GM21576 (cell line): Measurements from ENCODE around the gene TFAP2A.

Source experiments
- ATAC-seq: cut with Tn5 transposase; IDR thresholded peaks from one replicate; pipeline ENCODE4 v1.9.1; 2021; ENCODE audit warnings: mild to moderate bottlenecking, moderate library complexity; ENCODE audit not compliant: unreplicated experiment

Gene TFAP2A

GRCh38 chr6:10401004-10401536 is 13.8 kb downstream of the TFAP2A start:
- no peak for ATAC-seq

GRCh38 chr6:10400330-10400729 is 14.5 kb downstream of the TFAP2A start:
- no peak for ATAC-seq

DNA sequence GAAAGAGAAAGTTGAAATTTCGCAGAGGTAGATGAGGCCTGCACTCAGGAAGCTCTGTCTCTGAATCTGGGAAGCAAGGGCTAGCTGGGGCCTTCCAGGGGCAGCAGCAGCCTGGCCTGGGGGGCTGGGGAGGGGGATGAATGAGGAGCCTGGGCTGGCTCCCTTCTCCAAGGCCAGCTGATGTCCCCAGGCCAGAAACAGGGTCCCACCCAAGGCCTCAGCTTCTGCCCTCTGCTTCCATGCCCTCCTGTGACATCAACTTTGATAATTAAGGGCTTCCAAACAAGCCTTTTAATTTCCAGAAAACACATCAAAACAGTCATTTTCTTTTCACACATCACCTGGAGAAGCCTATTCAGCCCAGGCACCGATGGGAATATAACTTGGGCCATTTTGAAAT is 15.4 kb downstream of the TFAP2A start:
- no peak for ATAC-seq

GRCh38 chr6:10398446-10399218 is 16.2 kb downstream of the TFAP2A start:
- ATAC-seq: no peak

GRCh38 chr6:10397756-10398445 is 17.0 kb downstream of the TFAP2A start:
- no peak for ATAC-seq

GRCh38 chr6:10396785-10397184 is 18.1 kb downstream of the TFAP2A start:
- ATAC-seq: no peak

DNA sequence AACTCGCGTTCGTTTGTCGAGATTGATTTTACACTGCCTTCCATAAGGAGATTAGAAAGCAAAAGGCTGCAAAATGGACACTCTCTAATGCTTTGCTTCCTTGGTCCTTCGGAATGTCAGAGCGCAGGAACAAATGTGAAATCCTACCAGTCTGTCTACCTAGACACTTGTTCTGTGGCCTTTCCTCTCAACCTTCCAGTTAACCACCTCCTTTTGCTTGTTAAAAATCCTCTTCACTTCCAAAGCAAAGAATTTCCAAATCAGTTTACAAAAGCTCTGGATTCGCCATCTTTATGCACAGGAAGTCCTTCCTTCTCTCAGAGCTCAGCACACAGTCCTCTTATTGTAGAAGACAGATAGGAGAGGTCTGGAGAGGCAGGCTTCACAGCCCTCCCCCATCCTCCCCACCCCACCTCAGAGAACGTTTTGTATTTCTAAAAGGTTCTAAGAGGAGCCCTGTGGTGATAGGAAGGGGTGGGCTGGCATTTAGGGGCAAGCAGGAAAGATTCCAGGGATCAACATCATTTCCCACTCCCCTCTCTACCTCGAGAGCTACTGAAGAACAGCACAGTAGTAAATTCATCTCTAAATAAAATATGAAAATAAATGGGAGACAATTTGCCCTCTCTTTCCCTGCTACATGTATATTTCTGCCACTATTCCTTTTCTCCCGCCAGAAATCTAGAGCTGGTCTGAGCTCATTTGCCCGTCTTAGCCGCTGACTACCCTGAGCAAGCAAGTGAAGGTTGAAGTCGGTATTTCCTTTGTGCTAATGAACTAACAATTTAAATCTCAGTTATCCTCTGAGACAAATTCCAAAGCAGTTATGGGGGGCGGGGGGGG is 18.9 kb downstream of the TFAP2A start:
- ATAC-seq: no peak

DNA sequence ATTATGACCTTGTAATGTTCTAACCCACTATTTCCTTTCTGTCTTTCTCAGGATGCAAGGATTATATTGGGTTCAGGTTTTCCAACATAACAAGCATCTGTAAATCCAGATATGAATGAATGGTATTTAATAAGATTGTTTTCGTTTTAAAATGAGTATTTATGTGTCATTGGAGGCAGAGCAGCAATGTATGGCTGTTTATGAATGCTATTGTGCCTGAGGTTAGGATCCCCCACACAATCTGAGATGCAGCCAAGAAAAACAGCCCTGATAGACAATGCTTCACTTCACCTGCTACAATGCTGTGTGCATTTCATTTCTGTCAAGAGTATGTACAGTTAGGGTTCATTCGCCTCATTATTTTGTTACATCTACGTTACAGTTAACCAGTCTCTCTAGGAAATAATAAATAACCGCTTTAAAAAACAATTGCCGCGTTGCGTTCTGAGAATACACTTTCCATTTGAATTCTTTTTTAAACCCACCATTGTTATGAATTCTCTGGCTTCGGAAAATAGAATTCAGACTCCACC is 19.6 kb downstream of the TFAP2A start:
- no peak for ATAC-seq

DNA sequence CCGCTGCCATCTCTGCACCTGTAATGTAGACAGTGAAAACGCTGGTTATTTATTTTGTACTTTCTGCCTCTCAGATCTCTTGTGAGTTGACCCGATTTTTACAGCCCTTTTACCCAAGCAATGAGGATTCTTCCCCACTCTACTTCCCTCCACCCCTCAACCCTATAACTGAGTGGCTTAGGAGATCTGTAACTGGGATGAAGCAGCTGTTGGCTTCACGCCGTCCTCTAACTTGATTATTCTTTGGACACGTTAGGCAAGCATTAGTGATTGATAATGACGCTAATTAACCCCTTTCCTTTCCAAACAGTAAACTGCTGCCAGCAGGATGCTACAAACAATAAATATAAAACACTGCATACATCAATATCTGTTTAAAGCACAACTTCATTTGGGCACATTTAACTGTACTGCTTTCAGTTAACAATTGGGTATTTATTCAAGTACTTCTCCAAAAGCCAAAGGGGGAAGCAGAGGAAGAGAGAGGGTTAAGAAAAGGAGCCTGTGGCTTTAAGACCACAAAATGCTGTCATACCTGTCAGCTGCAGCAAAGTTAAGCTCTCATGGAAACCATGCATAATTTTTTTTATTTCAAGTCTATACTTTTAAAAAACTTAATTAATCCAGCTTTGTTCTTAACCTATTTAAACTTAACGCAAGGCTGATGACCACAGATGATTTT is 21.2 kb downstream of the TFAP2A start:
- ATAC-seq: no peak

GRCh38 chr6:10391799-10392198 is 23.1 kb downstream of the TFAP2A start:
- ATAC-seq: no peak

DNA sequence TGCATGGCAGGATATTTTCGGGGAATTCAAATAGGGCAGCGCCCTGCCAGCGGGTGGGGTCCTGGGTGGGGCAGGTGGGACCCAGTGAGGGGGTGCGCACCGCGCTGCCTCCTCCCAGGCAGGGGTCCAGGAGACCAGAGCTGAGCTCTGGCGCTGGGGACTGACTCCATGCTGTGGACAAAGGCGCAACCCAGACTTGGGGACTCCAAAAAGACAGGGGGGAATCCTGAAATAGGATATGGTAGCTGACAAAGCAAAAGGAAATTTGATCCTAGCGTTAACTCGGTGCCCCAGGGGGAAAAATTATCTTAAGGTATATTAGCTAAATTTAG is 23.6 kb downstream of the TFAP2A start:
- ATAC-seq: no peak

DNA sequence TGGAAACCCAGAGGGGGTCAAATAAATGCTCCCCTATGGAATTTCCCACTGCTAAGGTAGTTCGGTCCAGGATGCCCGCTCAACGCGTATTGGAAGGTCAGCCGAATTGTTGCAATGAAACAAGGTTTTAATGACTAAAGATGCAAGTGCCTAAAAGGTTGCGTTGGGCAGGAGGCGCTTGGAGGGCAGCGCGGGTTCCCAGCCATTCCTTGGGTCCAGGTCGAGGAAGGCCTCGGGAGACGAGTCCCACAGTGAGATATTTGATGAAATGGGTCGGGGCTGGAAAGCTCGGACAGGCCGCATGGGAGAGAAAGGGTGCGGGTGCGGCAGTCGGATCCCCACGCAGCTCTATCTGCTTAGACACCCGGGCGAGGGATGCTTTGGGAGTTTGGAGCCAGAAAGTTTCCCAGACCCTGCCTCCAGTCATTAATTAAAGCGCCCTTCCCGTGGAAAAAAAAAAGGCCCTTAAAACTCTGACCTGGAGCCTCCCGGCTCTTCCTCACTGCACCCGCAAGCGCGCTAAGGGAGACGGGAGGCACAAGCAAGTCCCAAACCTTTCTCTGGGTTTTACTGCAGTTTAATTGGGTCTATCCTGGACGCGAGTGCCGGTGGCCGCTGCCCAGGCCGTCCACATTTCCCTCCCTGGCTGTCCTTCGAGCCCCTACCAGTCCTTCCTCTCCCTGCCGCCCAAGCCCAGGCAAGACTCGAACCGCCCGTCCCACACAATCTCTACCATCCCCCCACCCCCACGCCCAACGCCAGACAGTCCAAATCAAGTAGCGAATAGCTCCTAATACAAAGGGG is 24.2 kb downstream of the TFAP2A start:
- no peak for ATAC-seq

DNA sequence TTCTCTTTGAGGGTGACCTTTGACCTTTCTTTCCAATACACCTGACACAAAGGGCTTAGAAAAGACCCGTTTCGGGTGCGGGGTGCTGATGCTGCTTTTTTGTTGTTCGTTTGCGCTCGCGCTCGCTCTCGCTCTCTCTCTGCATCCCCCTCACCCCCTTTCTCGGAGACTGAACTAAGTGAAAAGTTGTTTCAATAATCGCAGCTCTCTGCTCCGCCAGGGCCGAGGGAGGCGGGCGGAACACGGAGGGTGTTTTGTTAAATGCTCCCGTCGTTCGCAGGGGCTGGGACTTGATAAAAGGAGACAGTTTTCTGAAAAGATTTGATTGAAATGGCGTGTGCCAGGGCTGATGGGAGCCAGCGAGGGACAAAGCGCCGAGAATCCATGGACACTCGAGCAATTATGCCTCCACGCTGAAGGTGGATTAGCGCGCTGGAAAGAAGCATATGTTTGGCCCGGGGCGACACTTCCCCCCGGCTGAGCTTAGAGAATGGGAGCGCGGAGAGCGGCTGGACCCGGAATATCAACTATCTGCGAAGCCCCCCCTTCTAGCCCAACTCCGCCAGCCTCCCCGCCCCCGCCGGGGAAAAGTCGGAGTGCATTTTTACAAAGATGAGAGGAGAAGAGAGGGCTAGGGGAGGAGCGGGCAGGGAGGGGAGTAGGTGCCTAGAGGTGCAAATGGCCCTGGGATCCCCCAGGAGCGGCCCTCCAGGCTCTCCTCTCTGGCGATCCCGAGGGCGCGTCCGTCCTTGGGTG is 25.0 kb downstream of the TFAP2A start:
- no peak for ATAC-seq

DNA sequence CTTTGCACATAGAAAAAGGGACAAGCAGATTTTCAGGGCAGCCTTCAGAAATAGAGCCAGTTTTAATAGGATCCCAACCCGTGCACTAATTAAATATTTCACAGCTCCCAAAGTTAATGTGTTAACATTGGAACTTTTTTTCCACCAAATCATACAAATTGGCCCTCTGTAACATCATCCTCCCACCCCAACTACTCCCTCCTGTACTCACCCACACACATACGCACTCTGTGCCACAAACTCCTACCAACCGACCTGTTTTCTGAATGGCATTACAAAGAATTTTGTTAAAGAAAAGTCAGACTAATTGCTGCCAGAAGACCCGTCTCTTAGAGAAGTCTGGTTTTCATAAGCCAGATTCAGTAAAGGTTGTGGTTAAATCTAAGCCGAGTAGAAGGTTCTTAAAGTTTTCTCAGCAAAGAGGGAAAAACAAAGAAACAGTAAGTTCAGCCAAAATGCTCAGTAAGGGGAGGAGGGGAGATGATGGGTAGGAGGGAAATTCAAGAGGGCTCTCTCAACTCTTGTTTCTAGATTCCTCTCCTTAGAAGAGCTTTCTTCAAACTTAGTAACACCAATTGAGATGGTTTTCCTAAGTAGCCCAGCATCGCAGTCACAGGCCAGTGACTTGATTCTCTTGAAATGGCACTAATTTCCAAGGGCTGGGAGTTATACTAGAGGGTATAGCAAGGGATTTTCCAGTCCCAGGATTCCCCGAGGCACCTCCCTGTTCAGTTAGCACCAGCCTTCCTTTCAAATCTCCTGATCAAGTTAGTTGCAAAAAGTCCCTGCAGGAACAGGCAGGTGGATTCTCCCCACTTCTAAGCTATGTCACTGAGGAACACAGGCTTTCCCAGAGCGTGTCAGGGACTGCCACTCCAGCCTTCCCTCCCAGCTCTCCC is 27.9 kb downstream of the TFAP2A start:
- ATAC-seq: no peak

GRCh38 chr6:10386220-10386619 is 28.7 kb downstream of the TFAP2A start:
- ATAC-seq: no peak

DNA sequence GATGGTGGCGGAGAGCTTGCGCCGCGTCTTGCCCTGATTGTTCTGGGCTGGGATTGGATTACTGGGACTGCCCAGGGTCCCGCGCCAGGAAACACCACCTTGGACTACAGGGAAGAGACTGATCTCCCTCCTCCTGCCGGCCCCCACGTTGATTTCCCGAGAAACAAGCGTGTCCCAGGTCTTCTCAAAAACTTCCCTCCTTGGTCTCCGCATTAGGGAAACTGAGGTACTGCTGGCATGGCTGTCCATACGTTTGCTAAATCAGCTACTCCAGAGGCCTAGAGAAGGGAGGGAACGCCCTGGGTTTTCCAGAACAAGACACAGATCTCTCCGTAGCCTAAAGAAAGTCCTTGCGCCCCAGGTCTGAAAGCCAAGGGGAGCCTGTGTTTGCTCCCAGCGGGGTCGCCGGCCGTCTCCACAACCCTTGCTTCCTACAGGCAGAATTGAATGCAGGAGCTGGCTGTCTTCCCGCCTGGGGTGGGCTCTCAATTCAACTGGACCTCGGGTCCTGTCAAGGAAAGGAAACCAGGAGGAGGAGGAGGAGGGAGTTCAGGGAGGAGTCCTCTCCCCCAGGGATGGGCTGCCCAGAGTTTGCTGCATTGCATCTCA is 29.2 kb downstream of the TFAP2A start:
- ATAC-seq: no peak

- no peak for ATAC-seq
Observed at GRCh38 chr6:10384610-10385523, 30.0 kb downstream of the TFAP2A start.
